NCI-H1092 treated with DMSO at 0.1 percent for 48 hours (cell line): ENCODE data around the gene CLGN.

Experiments
- DNase-seq: peaks from one replicate; lab custom pipeline; 2025; lab: John Stamatoyannopoulos, UW

The CLGN gene

GRCh38 chr4:140374130-140374477, 53.3 kb downstream of the CLGN start:
- no peak for DNase-seq

DNA sequence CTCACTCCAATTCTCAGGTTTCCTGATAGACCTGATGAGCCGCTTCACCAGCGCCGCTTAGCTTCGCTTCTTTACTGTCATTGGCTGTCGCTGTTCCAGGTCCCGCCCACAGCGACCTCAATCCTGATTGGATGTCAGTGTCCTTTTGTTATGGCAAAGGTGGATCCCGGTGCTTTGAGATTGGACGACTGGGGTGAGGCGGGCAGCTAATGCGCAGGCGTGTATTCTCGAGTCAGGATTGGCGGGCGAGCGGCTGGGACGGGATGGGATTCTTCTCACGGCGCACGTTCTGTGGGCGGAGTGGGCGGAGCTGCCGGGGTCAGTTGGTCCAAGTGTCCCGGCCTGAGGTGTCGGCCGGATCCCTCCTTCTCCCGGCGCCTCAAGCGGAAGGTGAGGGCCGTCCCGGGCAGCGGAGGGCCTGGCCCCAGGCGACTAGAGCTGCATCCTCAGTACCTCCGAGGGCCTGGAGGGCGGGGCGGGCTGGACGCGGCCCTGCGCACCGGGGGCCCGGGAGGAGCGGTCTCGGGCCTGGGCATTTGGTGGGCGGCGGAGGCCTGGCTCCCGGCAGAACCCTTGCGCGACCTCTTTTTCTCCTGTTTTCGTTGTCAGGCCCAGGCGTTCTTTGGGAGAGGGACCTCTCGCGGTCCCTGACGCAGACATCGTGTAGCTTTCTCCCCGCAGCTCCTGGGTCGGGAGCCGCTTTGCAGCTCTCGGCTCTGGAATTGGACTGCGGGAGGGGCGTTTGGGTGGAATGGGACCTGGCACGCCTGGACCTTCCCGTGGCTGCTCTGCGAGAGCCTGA, 53.9 kb downstream of the CLGN start, which contains the start of gene SCOC:
TSS of gene SCOC (plus strand) at position 319 of the 802 bp plus-strand sequence. CDS start 5,525 bp downstream, outside the sequence.
- peak; percentile 99 for DNase-seq

GRCh38 chr4:140372751-140373327, 54.6 kb downstream of the CLGN start:
- peak; percentile 73 for DNase-seq

GRCh38 chr4:140368686-140369085, 58.8 kb downstream of the CLGN start:
- no peak for DNase-seq

DNA sequence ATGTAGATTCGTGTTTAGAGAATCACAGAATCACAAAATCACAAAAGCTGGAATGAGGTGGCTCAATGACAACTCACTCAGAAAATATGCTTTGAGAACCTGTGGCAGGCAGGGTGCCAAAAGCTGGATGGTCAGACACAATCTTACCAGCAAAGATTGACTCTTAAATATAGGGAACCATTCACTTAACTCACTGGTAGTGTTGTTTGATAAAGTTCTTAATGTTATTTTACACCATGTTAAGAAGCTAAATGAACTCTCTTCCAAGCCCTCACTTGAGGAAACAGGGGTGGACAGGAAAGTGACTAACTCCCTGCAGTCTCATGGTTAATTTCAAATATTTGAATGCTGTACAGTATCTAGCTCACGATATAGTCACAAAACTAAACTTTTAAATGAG, 59.7 kb downstream of the CLGN start:
- DNase-seq = no peak

- peak; percentile 43 for DNase-seq
Measured at GRCh38 chr4:140363558-140363957, 63.9 kb downstream of the CLGN start.

GRCh38 chr4:140363051-140363450, 64.4 kb downstream of the CLGN start:
- DNase-seq = no peak

- DNase-seq = no peak
Measured at GRCh38 chr4:140361099-140361498, 66.3 kb downstream of the CLGN start.

DNA sequence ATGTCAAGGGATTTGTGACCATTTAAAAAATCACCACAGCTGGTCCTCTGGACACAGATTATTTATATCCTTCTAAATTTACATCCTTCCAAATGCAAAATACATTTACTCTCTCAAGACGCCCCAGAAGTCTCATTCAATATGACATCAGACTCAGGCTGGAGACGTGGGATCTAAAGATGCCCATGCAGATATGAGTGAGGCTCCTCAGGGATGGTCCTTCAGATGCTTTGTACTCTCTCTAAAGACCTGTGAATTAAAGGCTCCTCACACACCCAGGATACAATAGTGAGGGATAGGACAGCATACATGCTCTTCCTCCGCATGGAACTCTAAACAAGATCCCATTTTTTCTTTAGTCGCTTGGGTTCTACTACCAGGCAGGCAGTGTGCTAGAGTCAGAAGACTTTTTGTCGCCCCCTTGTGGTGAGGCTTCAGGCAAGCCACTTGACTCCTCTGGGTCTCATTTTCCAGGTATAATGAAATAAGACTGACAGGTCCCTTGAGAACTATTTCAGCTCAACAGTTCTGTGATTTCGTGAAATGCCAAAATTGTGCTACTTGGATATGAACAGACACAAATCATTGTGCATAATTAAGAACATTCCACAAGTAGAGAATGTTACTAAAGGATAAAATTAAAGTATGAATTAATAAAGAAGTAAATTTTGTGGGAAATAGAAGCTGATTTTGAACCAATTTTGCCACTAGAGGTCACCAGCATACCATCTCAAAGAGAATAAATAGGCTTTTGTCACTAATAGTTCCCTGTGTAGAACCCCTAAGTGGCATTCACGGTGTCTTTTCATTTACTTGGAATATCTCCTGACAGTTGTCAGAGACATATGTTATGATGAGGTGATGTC, 67.7 kb downstream of the CLGN start:
- DNase-seq = peak; percentile 92

DNA sequence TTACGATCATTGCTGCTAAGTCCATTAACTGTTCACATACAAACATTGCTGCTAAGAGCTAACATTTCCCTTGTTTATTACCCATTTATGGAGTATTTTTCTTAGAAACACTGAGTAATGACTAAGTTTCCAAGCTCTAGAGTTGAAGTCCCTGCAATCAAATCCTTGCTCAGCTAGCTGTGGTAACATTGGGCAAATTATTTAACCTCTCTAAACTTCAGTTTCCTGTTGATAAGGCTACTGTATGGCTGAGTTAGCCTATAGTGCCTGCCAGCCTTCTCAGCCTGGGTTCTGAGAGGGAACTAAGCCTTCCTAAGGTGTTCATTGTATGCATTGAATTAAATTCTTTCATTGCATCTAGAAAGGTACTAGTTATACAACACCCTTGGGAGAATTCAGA, 69.2 kb downstream of the CLGN start:
- no peak for DNase-seq

- DNase-seq = no peak
Measured at GRCh38 chr4:140357868-140358267, 69.6 kb downstream of the CLGN start.

DNA sequence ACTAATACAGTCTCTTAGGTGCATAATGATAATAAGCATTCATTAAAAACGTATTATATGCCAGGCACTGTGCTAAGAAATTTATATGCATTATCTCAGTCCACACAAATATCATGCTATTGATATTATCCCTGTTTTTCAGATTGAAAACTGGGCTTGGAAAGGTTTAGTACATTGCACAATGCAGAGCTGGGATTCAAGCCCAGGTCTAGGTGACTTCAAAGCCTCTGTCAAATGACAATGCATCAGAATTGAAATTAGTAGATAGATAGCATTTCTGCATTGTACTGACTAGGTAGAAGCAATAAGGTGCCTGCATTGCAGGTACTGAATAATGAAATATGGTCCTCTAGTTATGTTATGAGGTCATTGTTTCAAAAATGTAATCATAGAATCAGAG, 72.2 kb downstream of the CLGN start:
- DNase-seq = no peak

DNA sequence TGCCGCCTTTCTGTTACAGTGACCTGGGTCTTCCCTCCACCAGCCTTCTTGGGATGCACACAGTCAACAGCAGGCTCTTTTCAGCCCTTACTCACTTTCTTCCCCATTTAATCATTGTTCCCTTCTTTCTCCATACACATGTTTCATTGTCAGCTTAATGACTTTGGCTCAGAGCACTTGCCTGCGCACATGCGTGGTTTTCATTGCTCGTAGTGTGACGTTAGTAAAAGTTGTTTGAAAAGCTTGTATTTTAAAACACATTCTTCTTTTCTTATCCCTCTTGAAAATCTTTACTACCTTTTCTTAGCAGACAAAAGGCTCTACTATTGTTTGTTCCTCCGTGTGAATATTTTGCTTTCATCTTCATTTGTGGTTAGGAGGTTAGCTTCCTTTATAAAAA, 73.7 kb downstream of the CLGN start:
- DNase-seq = no peak

DNA sequence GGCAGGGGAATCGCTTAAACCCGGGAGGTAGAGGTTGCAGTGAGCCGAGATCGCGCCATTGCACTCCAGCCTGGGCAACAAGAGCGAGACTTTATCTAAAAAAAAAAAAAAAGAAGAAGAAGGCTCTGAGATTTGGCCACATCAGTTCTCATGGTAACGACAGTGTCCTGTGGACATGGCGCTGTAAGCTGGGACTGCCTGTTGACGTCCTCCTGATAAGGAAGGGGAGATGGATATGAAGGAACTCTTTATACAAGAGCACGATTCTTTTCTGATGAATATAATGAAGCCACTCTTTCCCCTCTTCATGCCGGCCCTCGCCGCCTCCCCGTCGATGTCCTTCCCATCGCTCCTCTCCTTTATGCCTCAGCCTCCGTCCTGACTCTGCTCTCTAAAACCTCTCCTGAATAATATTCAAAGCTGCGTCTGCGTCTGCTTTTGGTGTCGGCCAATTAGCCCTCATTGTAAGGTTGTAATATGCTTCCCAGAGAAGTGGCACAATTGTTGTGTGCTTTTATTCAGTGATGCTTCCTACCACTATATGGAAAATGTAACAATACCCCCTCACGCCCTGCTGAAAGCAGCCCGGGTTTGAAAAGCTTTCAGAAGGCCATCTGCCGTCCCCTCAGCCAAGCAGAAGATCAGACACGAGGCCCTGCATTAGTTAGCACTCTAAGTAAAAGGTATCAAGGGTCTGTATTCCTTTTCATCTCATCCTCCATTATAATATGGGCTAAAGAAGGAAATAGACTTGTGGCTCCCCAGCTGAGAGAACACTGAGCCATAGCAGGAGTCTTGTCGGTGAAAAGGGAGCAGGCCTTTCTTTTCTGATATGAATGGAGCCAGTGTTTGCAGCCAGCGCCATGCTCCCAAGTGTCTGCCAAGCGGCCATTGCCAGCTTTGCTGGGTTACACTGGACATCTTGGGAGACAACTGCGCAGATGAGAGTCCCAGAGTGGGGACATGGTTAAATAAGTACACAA, 76.1 kb downstream of the CLGN start:
- peak; percentile 68 for DNase-seq

DNA sequence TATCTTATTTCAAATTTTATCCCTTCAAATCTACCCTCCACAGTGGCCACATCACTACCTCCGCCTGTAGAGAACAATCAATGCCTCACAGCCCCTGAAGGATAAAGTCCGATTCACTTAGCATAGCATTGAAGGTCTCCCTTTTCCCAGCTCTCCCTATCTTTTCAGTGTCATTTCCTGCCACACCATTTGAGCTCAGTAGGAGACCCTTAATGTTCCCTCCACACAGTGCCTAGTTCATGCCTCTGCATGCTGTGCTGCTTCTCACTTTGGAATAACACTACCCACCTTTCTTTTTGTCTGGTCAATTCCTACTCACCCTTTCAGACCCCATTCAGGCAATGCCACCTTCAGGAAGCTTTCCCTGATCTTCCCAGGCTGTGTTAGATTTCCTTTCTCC, 77.6 kb downstream of the CLGN start:
- no peak for DNase-seq

GRCh38 chr4:140346136-140346535, 81.3 kb downstream of the CLGN start:
- no peak for DNase-seq

DNA sequence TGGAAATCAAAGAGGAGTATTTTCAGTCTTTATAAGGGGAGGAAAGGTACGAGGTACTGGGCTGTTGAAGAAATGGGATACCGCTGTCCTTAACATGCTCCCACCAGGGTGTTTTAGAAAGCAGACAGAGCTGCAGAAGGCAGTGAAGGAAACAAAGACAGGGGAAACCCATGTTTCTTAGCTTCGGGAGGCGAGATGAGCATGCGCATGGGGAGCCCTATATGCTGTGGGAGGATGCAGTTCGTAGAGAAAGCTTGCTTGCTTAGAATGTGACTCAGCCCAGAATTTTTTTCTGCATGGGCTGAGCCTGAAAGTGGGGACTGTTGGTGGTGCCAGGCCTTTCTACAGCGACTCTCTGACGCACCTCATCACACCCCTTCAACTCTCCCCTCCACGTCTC, 82.8 kb downstream of the CLGN start:
- DNase-seq = no peak

GRCh38 chr4:140344101-140344500, 83.3 kb downstream of the CLGN start:
- DNase-seq = no peak

GRCh38 chr4:140343303-140343702, 84.1 kb downstream of the CLGN start:
- DNase-seq = no peak

DNA sequence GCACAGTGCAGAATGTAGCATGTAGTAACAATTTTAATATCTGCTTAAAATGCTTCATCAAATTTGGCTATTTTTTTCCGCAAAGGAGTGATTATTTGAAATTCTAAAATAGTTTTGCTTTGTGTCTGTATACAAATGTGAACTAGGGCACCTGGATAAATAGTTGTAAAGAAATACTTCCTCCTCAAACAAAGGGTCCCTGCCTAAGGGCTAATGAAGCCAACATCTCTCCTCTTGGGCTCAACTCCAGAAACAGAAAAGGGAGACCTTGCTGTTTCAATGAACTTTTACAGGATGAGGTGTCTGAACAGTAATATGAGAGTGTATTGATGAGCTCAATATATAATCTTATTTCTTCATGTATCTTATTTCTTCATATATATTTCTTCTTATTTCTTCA, 84.8 kb downstream of the CLGN start:
- DNase-seq = no peak
